ENCODE results near the gene CORO1A.
"Not testable (repeated sequence)": the region's sequence is repeated elsewhere in the genome, so short reads cannot be mapped to it uniquely, and the experiment has no call there.

CORO1A gene

GRCh38 chr16:30183233-30184095, at the start of gene CORO1A:
Gene CORO1A (plus strand): TSS chr16:30183602. CDS start chr16:30185210, 1,608 bp downstream.
- DNase-seq, result peak; percentile 92

- no peak for DNase-seq
Measured at GRCh38 chr16:30136971-30137605, 46.3 kb upstream of the CORO1A start.

GRCh38 chr16:30137897-30138296, 45.5 kb upstream of the CORO1A start:
- no peak for DNase-seq

- peak; percentile 14 for DNase-seq
Measured at GRCh38 chr16:30139583-30140481, 43.6 kb upstream of the CORO1A start.

GRCh38 chr16:30141750-30142149, 41.7 kb upstream of the CORO1A start:
- DNase-seq, result no peak

- DNase-seq, result peak; percentile 11
Measured at GRCh38 chr16:30142672-30143346, 40.6 kb upstream of the CORO1A start.

- DNase-seq, result no peak
Measured at GRCh38 chr16:30143347-30143702, 40.1 kb upstream of the CORO1A start.

- DNase-seq, result no peak
Measured at GRCh38 chr16:30144017-30144416, 39.4 kb upstream of the CORO1A start.

- no peak for DNase-seq
Measured at GRCh38 chr16:30144917-30145316, 38.5 kb upstream of the CORO1A start.

GRCh38 chr16:30145657-30146056, 37.7 kb upstream of the CORO1A start:
- no peak for DNase-seq

GRCh38 chr16:30147843-30148510, 35.4 kb upstream of the CORO1A start:
- DNase-seq, result no peak

- no peak for DNase-seq
Measured at GRCh38 chr16:30149250-30149930, 34.0 kb upstream of the CORO1A start.

- DNase-seq, result no peak
Measured at GRCh38 chr16:30151091-30151490, 32.3 kb upstream of the CORO1A start.

GRCh38 chr16:30152517-30152916, 30.9 kb upstream of the CORO1A start:
- DNase-seq, result no peak

- no peak for DNase-seq
Measured at GRCh38 chr16:30155188-30155587, 28.2 kb upstream of the CORO1A start.

GRCh38 chr16:30157214-30157613, 26.2 kb upstream of the CORO1A start:
- DNase-seq, result no peak

- no peak for DNase-seq
Measured at GRCh38 chr16:30163538-30163937, 19.9 kb upstream of the CORO1A start.

GRCh38 chr16:30166202-30166902, 17.1 kb upstream of the CORO1A start:
- DNase-seq, result no peak

- DNase-seq, result not testable (repeated sequence)
Measured at GRCh38 chr16:30168746-30169145, 14.7 kb upstream of the CORO1A start.

GRCh38 chr16:30169416-30169815, 14.0 kb upstream of the CORO1A start:
- not testable (repeated sequence) for DNase-seq

GRCh38 chr16:30170145-30170544, 13.3 kb upstream of the CORO1A start:
- not testable (repeated sequence) for DNase-seq
